Measurements from ENCODE around the gene GSTT2B.
"Not testable (repeated sequence)": the region's sequence is repeated elsewhere in the genome, so short reads cannot be mapped to it uniquely, and the experiment has no call there.

Gene GSTT2B

GRCh38 chr22:23949764-23950163, 11.2 kb downstream of the GSTT2B start:
- in situ Hi-C loops (cut with HindIII; ENCODE audit: low pct_ligation_motif_present, low sequenced_read_pairs); DNase-seq: not testable (repeated sequence)

GRCh38 chr22:23947391-23947790, 13.6 kb downstream of the GSTT2B start:
- H3K4me3 ChIP-seq (ENCODE audit: low read depth, low read length); DNase-seq; H3K27me3 ChIP-seq (replicated peaks); H3K36me3 ChIP-seq (replicated peaks); H3K27ac ChIP-seq; in situ Hi-C loops (cut with HindIII; ENCODE audit: low pct_ligation_motif_present, low sequenced_read_pairs): not testable (repeated sequence)

More at GRCh38 chr22:23949764-23950163, 11.2 kb downstream of the GSTT2B start:
- H3K27me3 ChIP-seq (replicated peaks); H3K4me3 ChIP-seq (ENCODE audit: low read depth, low read length); H3K27ac ChIP-seq; H3K36me3 ChIP-seq (replicated peaks): not testable (repeated sequence)

GRCh38 chr22:23940166-23940565, 20.8 kb downstream of the GSTT2B start:
- H3K36me3 ChIP-seq (replicated peaks); DNase-seq; in situ Hi-C loops (cut with HindIII; ENCODE audit: low pct_ligation_motif_present, low sequenced_read_pairs); H3K27me3 ChIP-seq (replicated peaks); H3K27ac ChIP-seq; H3K4me3 ChIP-seq (ENCODE audit: low read depth, low read length): not testable (repeated sequence)

GRCh38 chr22:23939017-23939357, 22.0 kb downstream of the GSTT2B start:
- no peaks in the 10 kb centered on the region for H3K36me3 ChIP-seq (replicated peaks)
- no peak overlapping the region for H3K4me3 ChIP-seq (ENCODE audit: low read depth, low read length)
- no peak for TF ChIP-seq CTCF (IDR thresholded peaks at IDR 0.05; ENCODE audit: low read depth, low read length, missing control alignments)
- no peaks in the 10 kb centered on the region for H3K27me3 ChIP-seq (replicated peaks)
- no peak overlapping the region for H3K27ac ChIP-seq
- no peak for DNase-seq
- in situ Hi-C loops (cut with HindIII; ENCODE audit: low pct_ligation_motif_present, low sequenced_read_pairs), result no loop called here

GRCh38 chr22:23938328-23939016, 22.5 kb downstream of the GSTT2B start:
- Histone ChIP-seq H3K27me3 (replicated peaks) (no peaks in the 10 kb centered on the region), H3K4me3 (ENCODE audit: low read depth, low read length) (no peak overlapping the region), H3K27ac (no peak overlapping the region), H3K36me3 (replicated peaks) (no peaks in the 10 kb centered on the region)
- no peak for DNase-seq
- in situ Hi-C loops (cut with HindIII; ENCODE audit: low pct_ligation_motif_present, low sequenced_read_pairs), result no loop called here
- no peak for TF ChIP-seq CTCF (IDR thresholded peaks at IDR 0.05; ENCODE audit: low read depth, low read length, missing control alignments)

GRCh38 chr22:23926561-23926960, 34.4 kb downstream of the GSTT2B start:
- Histone ChIP-seq H3K27me3 (replicated peaks) (no peaks in the 10 kb centered on the region), H3K27ac (no peak overlapping the region), H3K4me3 (ENCODE audit: low read depth, low read length) (no peak overlapping the region), H3K36me3 (replicated peaks) (peaks cover 29% of the 10 kb centered on the region)
- in situ Hi-C loops (cut with HindIII; ENCODE audit: low pct_ligation_motif_present, low sequenced_read_pairs), result no loop called here
- no peak for TF ChIP-seq CTCF (IDR thresholded peaks at IDR 0.05; ENCODE audit: low read depth, low read length, missing control alignments)
- no peak for DNase-seq

GRCh38 chr22:23925020-23925606, 35.9 kb downstream of the GSTT2B start:
- no peak for DNase-seq
- no peak for TF ChIP-seq CTCF (IDR thresholded peaks at IDR 0.05; ENCODE audit: low read depth, low read length, missing control alignments)
- H3K36me3 ChIP-seq (replicated peaks), result peaks cover 33% of the 10 kb centered on the region
- H3K4me3 ChIP-seq (ENCODE audit: low read depth, low read length), result no peak overlapping the region
- in situ Hi-C loops (cut with HindIII; ENCODE audit: low pct_ligation_motif_present, low sequenced_read_pairs), result no loop called here
- no peaks in the 10 kb centered on the region for H3K27me3 ChIP-seq (replicated peaks)
- H3K27ac ChIP-seq, result no peak overlapping the region
